ENCODE data around the gene GSG1L.

Gene GSG1L

DNA sequence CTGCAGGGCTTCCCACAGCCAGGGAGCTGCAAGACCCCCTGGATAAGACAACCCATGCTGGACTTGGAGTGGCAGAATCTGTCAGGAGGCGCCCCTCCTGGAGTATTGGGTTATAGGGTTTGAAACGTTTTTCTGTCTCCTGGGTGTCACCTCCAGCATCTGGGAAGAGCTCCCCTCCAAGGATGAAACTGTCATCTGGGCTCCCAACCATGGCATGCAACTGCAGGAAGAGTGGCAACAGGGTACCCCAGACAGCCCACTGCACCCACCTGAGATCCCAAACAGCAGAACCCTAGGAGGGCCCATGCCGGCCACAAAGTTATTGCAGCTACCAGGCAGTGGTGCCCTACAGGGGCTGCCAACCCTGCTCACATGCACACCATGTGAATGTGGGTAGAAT lies 636 bp upstream of the GSG1L start:
- Histone ChIP-seq H3K27ac (replicated peaks) (no peak overlapping the region), H3K27me3 (ENCODE audit: insufficient read depth, poor library complexity, severe bottlenecking) (peaks cover 48% of the 10 kb centered on the region), H3K4me3 (replicated peaks; ENCODE audit: insufficient read depth, low read length) (no peak overlapping the region)
- no peak for DNase-seq (ENCODE audit: low read depth in 1 of 2, low spot score in 1 of 2)
- TF ChIP-seq SPI1 (IDR thresholded peaks at IDR 0.05; ENCODE audit: borderline replicate concordance, low read depth), result no peak
- TF ChIP-seq POLR2AphosphoS5 (IDR thresholded peaks at IDR 0.05; ENCODE audit: low read depth), result no peak
- TF ChIP-seq REST (IDR thresholded peaks at IDR 0.05; ENCODE audit: insufficient replicate concordance, low read depth), result no peak

GRCh38 chr16:28062847-28063521 lies 530 bp downstream of the GSG1L start:
- H3K27me3 ChIP-seq (ENCODE audit: insufficient read depth, poor library complexity, severe bottlenecking), result peaks cover 48% of the 10 kb centered on the region
- H3K27ac ChIP-seq (replicated peaks), result no peak overlapping the region
- H3K4me3 ChIP-seq (replicated peaks; ENCODE audit: insufficient read depth, low read length), result peak overlapping the region; percentile 34
- DNase-seq (ENCODE audit: low read depth in 1 of 2, low spot score in 1 of 2), result peak; percentile 45 to 73
- TF ChIP-seq SPI1 (IDR thresholded peaks at IDR 0.05; ENCODE audit: borderline replicate concordance, low read depth), result peak; percentile 36; the same call in 1 of the 2 replicates
- no peak for TF ChIP-seq REST (IDR thresholded peaks at IDR 0.05; ENCODE audit: insufficient replicate concordance, low read depth)

DNA sequence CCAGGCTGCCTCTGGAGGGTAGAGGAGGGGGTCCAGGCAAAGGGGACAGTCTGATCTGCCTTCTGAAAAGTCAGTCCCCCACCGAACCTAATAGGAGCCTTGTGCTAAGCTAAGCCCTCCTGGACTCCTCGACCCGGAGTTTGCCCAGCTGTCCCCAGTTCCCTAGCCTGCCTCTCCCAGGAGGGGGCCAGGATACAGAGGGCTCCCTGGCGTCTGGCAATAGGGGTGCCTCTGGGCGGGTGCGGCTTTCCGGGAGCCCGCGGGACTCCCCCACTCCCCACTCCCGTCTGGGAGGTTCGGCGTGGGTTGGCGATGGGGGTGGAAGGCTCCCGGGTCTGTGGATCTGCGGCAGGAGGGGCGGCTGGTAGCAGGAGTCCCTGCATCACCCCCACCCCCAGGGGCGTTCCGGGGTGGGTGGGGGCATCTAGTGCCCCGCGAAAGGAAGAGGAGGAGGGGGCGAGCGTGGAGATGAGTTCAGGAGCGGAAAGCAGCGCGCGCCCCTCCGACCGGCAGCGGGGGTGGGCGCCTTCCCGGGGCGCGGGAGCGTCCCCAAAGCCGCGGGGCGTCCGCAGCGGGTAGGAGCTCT lies 1.2 kb downstream of the GSG1L start:
- H3K4me3 ChIP-seq (replicated peaks; ENCODE audit: insufficient read depth, low read length), result no peak overlapping the region; the same call in 1 of the 2 replicates
- no peak for DNase-seq (ENCODE audit: low read depth in 1 of 2, low spot score in 1 of 2)
- peaks cover 48% of the 10 kb centered on the region for H3K27me3 ChIP-seq (ENCODE audit: insufficient read depth, poor library complexity, severe bottlenecking)
- H3K27ac ChIP-seq (replicated peaks), result no peak overlapping the region
- no peak for TF ChIP-seq GABPA (IDR thresholded peaks at IDR 0.05; ENCODE audit: low read depth)
- TF ChIP-seq, protein P1, sequence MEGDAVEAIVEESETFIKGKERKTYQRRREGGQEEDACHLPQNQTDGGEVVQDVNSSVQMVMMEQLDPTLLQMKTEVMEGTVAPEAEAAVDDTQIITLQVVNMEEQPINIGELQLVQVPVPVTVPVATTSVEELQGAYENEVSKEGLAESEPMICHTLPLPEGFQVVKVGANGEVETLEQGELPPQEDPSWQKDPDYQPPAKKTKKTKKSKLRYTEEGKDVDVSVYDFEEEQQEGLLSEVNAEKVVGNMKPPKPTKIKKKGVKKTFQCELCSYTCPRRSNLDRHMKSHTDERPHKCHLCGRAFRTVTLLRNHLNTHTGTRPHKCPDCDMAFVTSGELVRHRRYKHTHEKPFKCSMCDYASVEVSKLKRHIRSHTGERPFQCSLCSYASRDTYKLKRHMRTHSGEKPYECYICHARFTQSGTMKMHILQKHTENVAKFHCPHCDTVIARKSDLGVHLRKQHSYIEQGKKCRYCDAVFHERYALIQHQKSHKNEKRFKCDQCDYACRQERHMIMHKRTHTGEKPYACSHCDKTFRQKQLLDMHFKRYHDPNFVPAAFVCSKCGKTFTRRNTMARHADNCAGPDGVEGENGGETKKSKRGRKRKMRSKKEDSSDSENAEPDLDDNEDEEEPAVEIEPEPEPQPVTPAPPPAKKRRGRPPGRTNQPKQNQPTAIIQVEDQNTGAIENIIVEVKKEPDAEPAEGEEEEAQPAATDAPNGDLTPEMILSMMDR (IDR thresholded peaks at IDR 0.05; ENCODE audit: insufficient read depth, low read length), result no peak
- TF ChIP-seq REST (IDR thresholded peaks at IDR 0.05; ENCODE audit: insufficient replicate concordance, low read depth), result no peak
- TF ChIP-seq POLR2AphosphoS5 (IDR thresholded peaks at IDR 0.05; ENCODE audit: low read depth), result no peak
- TF ChIP-seq SPI1 (IDR thresholded peaks at IDR 0.05; ENCODE audit: borderline replicate concordance, low read depth), result no peak

Measured in HL-60 (cell line).